Neutrophil (primary cell): ENCODE data around the gene LRCOL1.

Experiments used
- H3K27ac ChIP-seq: fragments of 200-600 bp; sonication (generic); 2 replicates; pipeline ENCODE4 v1.5.1; 2016; ENCODE audit warnings: mild to moderate bottlenecking, moderate library complexity
- H3K27me3 ChIP-seq: fragments of 200-600 bp; sonication (generic); 2 replicates; pipeline ENCODE4 v1.6.0; 2016; ENCODE audit warnings: mild to moderate bottlenecking
- H3K36me3 ChIP-seq: fragments of 200-600 bp; sonication (generic); 2 replicates; pipeline ENCODE4 v1.5.1; 2017
- H3K4me1 ChIP-seq, 2 experiments: fragments of 200-600 bp in 1 of 2; sonication (generic) in 1 of 2; 1 replicate in 1 of 2; 2 replicates in 1 of 2; pipeline versions ENCODE4 v1.5.1 to v1.6.1; 2013 to 2016; ENCODE audit warnings: low read depth in 1 of 2, low read length in 1 of 2, mild to moderate bottlenecking in 1 of 2, moderate library complexity in 1 of 2; ENCODE audit not compliant: control insufficient read depth in 1 of 2, insufficient read depth in 1 of 2
- H3K4me3 ChIP-seq, 2 experiments: fragments of 200-600 bp in 1 of 2; sonication (generic) in 1 of 2; 1 replicate in 1 of 2; 2 replicates in 1 of 2; pipeline ENCODE4 v1.5.1; 2013 to 2016; ENCODE audit warnings: low read depth in 1 of 2, low read length in 1 of 2, mild to moderate bottlenecking in 1 of 2, moderate library complexity in 1 of 2
- H3K9me3 ChIP-seq: fragments of 200-600 bp; sonication (generic); 2 replicates; pipeline ENCODE4 v1.5.1; 2016
- CTCF ChIP-seq: fragments of 200-600 bp; sonication (generic); IDR thresholded peaks from 2 replicates; pipeline ENCODE4 v1.5.1; 2016; ENCODE audit warnings: antibody characterized with exemption

LRCOL1 gene

GRCh38 chr12:132556801-132557200 is 53.6 kb downstream of the LRCOL1 start:
- Histone ChIP-seq H3K9me3 (no peaks in the 10 kb centered on the region), H3K4me1 (peaks cover 30 to 37% of the 10 kb centered on the region in 2 experiments), H3K27me3 (peaks cover 40% of the 10 kb centered on the region), H3K4me3 (no peak overlapping the region), H3K36me3 (peaks cover 9% of the 10 kb centered on the region), H3K27ac (no peak overlapping the region)
- no peak for TF ChIP-seq CTCF

- Histone ChIP-seq H3K4me3 (no peak overlapping the region), H3K27ac (no peak overlapping the region), H3K4me1 (peaks cover 30 to 35% of the 10 kb centered on the region in 2 experiments), H3K9me3 (no peaks in the 10 kb centered on the region), H3K27me3 (peaks cover 35% of the 10 kb centered on the region), H3K36me3 (peaks cover 9% of the 10 kb centered on the region)
- no peak for TF ChIP-seq CTCF
Observed at GRCh38 chr12:132556216-132556615, 54.2 kb downstream of the LRCOL1 start.

GRCh38 chr12:132555686-132556085 is 54.7 kb downstream of the LRCOL1 start:
- TF ChIP-seq CTCF: no peak
- H3K4me3 ChIP-seq: no peak overlapping the region
- H3K4me1 ChIP-seq: peaks cover 25 to 30% of the 10 kb centered on the region in 2 experiments
- H3K27ac ChIP-seq: no peak overlapping the region
- peaks cover 30% of the 10 kb centered on the region for H3K27me3 ChIP-seq
- peaks cover 9% of the 10 kb centered on the region for H3K36me3 ChIP-seq
- no peaks in the 10 kb centered on the region for H3K9me3 ChIP-seq

GRCh38 chr12:132554845-132555630 is 55.3 kb downstream of the LRCOL1 start:
- H3K4me3 ChIP-seq: no peak overlapping the region
- H3K4me1 ChIP-seq: peaks cover 21 to 23% of the 10 kb centered on the region in 2 experiments
- peaks cover 23% of the 10 kb centered on the region for H3K27me3 ChIP-seq
- TF ChIP-seq CTCF: no peak
- H3K27ac ChIP-seq: no peak overlapping the region
- H3K9me3 ChIP-seq: no peaks in the 10 kb centered on the region
- peaks cover 9% of the 10 kb centered on the region for H3K36me3 ChIP-seq
